ENCODE results near the gene MAP4. TPM values are rescaled to one million over a fixed set of nuclear protein-coding genes. Genes with fewer than 3 reads are reported as not detected.

MAP4 gene
- total RNA-seq, 2 donors from 2014 or later: 152 to 169 TPM

DNA sequence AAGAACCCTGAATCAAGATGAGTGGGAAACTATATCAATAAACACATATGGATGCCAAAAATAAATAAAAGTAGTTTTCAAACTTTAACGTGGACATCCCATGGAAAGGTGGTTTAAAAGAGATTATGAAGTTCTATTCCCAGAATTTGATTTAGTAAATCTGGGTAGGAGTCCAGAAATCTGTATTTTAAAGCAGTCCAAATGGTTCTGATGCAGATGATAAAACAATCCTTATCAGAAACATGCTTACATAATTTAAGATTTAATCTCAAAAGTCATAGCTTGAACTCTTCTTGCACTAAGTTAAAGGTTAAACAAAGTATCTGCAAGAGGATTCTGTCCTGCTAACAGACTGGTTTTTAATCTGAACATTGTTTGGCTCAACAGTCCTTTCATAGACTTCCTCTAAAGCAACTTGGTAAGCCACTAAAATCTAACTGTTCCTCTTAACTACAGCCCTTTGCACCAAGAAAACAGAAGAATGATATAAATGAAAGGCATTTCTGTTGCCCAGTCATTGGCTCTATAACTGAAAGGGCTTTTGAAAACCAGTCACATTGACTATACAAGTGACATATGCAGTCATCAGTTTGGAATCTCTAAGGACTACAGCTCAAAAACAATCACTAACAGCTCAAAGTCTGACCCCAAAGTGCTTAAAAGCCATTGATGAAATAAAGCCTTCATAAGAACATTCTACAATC is 23.4 kb upstream of the MAP4 start:
- peak overlapping the region; percentile 84 for H3K27ac Mint-ChIP-seq
- WGBS, 2 experiments (ENCODE audit: insufficient coverage in 1 of 2, insufficient read length in 1 of 2): 61 to 80% methylated on average over 1 of the region's 1 CpG
- no peak overlapping the region for H3K9ac ChIP-seq (ENCODE audit: extremely low read depth, low read length, poor library complexity, severe bottlenecking)
- H3K4me3 Mint-ChIP-seq: no peak overlapping the region
- H3K27ac ChIP-seq (ENCODE audit: low read depth, low read length): peak overlapping the region; percentile 96
- H3K9me3 Mint-ChIP-seq: no peaks in the 10 kb centered on the region
- DNase-seq: no peak
- peaks cover 10% of the 10 kb centered on the region for H3K4me1 Mint-ChIP-seq
- TF ChIP-seq, protein P1, sequence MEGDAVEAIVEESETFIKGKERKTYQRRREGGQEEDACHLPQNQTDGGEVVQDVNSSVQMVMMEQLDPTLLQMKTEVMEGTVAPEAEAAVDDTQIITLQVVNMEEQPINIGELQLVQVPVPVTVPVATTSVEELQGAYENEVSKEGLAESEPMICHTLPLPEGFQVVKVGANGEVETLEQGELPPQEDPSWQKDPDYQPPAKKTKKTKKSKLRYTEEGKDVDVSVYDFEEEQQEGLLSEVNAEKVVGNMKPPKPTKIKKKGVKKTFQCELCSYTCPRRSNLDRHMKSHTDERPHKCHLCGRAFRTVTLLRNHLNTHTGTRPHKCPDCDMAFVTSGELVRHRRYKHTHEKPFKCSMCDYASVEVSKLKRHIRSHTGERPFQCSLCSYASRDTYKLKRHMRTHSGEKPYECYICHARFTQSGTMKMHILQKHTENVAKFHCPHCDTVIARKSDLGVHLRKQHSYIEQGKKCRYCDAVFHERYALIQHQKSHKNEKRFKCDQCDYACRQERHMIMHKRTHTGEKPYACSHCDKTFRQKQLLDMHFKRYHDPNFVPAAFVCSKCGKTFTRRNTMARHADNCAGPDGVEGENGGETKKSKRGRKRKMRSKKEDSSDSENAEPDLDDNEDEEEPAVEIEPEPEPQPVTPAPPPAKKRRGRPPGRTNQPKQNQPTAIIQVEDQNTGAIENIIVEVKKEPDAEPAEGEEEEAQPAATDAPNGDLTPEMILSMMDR (conservative IDR thresholded peaks at IDR 0.05): no peak
- H3K36me3 ChIP-seq (ENCODE audit: control insufficient read depth, insufficient read depth, low read length): peaks cover 16% of the 10 kb centered on the region
- no peaks in the 10 kb centered on the region for H3K4me1 ChIP-seq (ENCODE audit: control insufficient read depth, insufficient read depth, low read length)
- H3K9me3 ChIP-seq (ENCODE audit: control insufficient read depth, low read length): no peaks in the 10 kb centered on the region
- no peaks in the 10 kb centered on the region for H3K27me3 Mint-ChIP-seq (ENCODE audit: insufficient read depth)
- H3K36me3 Mint-ChIP-seq (ENCODE audit: low read depth): peaks cover 5% of the 10 kb centered on the region
- no peaks in the 10 kb centered on the region for H3K27me3 ChIP-seq (ENCODE audit: control insufficient read depth, insufficient read depth, low read length, poor library complexity, severe bottlenecking)
- no peak overlapping the region for H3K4me3 ChIP-seq (ENCODE audit: low read length)

DNA sequence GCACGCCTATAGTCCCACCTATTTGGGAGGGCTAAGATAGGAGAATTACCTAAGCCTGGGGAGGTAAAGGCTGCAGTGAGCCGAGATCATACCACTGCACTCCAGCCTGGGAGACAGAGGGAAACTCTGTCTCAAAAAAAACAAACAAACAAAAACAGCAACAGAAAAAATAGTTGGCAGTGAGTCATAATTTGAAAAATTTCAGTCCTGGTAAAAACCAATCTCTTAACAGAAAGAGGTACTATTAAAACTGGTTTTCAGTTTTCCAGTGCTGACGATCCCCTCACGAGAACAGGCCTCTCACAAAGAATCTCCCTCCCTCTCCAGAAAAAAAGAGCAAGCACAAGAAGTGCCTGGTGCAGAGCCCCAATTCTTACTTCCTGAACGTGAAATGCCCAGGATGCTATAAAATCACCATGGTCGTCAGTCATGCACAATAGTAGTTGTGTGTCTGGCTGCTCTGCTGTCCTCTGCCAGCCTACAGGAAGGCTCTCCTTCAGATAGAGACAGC is 22.8 kb upstream of the MAP4 start:
- H3K4me3 Mint-ChIP-seq: no peak overlapping the region
- no peak overlapping the region for H3K9ac ChIP-seq (ENCODE audit: extremely low read depth, low read length, poor library complexity, severe bottlenecking)
- H3K27ac Mint-ChIP-seq: peak overlapping the region; percentile 46
- H3K4me1 ChIP-seq (ENCODE audit: control insufficient read depth, insufficient read depth, low read length): no peaks in the 10 kb centered on the region
- H3K36me3 Mint-ChIP-seq (ENCODE audit: low read depth): peaks cover 5% of the 10 kb centered on the region
- peak overlapping the region; percentile 96 for H3K27ac ChIP-seq (ENCODE audit: low read depth, low read length)
- H3K9me3 Mint-ChIP-seq: no peaks in the 10 kb centered on the region
- WGBS, 2 experiments (ENCODE audit: insufficient coverage in 1 of 2, insufficient read length in 1 of 2): 69 to 83% methylated on average over 5 to 6 of the region's 6 CpGs
- H3K36me3 ChIP-seq (ENCODE audit: control insufficient read depth, insufficient read depth, low read length): peaks cover 16% of the 10 kb centered on the region
- DNase-seq: no peak
- H3K4me3 ChIP-seq (ENCODE audit: low read length): no peak overlapping the region
- H3K27me3 Mint-ChIP-seq (ENCODE audit: insufficient read depth): no peaks in the 10 kb centered on the region
- H3K4me1 Mint-ChIP-seq: peaks cover 12% of the 10 kb centered on the region
- H3K27me3 ChIP-seq (ENCODE audit: control insufficient read depth, insufficient read depth, low read length, poor library complexity, severe bottlenecking): no peaks in the 10 kb centered on the region
- TF ChIP-seq, protein P1 (conservative IDR thresholded peaks at IDR 0.05): no peak
- no peaks in the 10 kb centered on the region for H3K9me3 ChIP-seq (ENCODE audit: control insufficient read depth, low read length)

DNA sequence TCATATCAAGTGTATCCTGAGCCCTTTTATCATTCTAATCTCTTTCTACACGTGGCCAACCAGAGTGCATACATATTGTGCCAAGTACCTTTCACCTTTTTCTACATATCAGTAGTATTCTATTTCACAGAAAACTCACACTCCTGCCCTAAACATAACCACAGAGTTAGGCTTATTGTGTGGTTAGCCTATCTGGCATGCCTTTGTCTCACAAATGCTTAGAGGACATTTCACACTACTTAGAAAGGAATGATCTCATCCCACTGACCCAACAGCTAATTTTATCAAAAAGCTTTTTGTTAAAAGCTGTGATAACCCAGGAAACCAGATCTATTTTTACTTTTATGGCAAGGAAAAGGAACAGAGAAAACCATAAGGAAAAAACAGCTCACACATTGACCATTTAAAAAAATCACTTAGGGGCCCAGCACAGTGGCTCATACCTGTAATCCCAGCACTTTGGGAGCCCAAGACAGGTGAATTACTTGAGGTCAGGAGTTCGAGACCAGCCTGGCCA is 17.8 kb upstream of the MAP4 start:
- DNase-seq: no peak
- Mint-ChIP-seq H3K9me3 (no peaks in the 10 kb centered on the region), H3K27ac (peak overlapping the region; percentile 74), H3K36me3 (ENCODE audit: low read depth) (peaks cover 9% of the 10 kb centered on the region), H3K4me1 (peaks cover 7% of the 10 kb centered on the region), H3K4me3 (no peak overlapping the region), H3K27me3 (ENCODE audit: insufficient read depth) (no peaks in the 10 kb centered on the region)
- Histone ChIP-seq H3K9ac (ENCODE audit: extremely low read depth, low read length, poor library complexity, severe bottlenecking) (no peak overlapping the region), H3K27me3 (ENCODE audit: control insufficient read depth, insufficient read depth, low read length, poor library complexity, severe bottlenecking) (no peaks in the 10 kb centered on the region), H3K9me3 (ENCODE audit: control insufficient read depth, low read length) (no peaks in the 10 kb centered on the region), H3K36me3 (ENCODE audit: control insufficient read depth, insufficient read depth, low read length) (peaks cover 6% of the 10 kb centered on the region), H3K4me3 (ENCODE audit: low read length) (no peak overlapping the region), H3K4me1 (ENCODE audit: control insufficient read depth, insufficient read depth, low read length) (no peaks in the 10 kb centered on the region), H3K27ac (ENCODE audit: low read depth, low read length) (peak overlapping the region; percentile 12)
- 51 to 88% methylated on average over 1 to 2 of the region's 2 CpGs for whole genome bisulfite sequencing, 2 experiments (ENCODE audit: insufficient coverage in 1 of 2, insufficient read length in 1 of 2)
- TF ChIP-seq, protein P1 (conservative IDR thresholded peaks at IDR 0.05): no peak
